Thymus (tissue), 11 donors: ENCODE measurements around the gene DENND2D. TPM values are rescaled to one million over a fixed set of nuclear protein-coding genes. Genes with fewer than 3 reads are reported as not detected.

Experiments
- DNase-seq, 9 donors: peaks; one replicate each; pipeline ENCODE4 v3.0.0-alpha.2; 2013; ENCODE audit warnings: low spot score in 9 of 9, low read depth in 6 of 9, missing footprints in 1 of 9
- H3K27ac ChIP-seq, 2 donors: one replicate each; pipeline ENCODE4 v1.5.1; 2013; ENCODE audit warnings: control low read depth in 1 of 2, low read depth in 1 of 2, low read length in 1 of 2, mild to moderate bottlenecking in 1 of 2, moderate library complexity in 1 of 2
- H3K27me3 ChIP-seq, 2 donors: one replicate each; pipeline ENCODE4 v1.5.1; 2013; ENCODE audit warnings: low read length in 1 of 2; ENCODE audit not compliant: control insufficient read depth in 2 of 2, insufficient read depth in 1 of 2
- H3K36me3 ChIP-seq, 2 donors: one replicate each; pipeline ENCODE4 v1.5.1; 2013; ENCODE audit warnings: low read length in 1 of 2, mild to moderate bottlenecking in 1 of 2, moderate library complexity in 1 of 2; ENCODE audit not compliant: control insufficient read depth in 2 of 2, insufficient read depth in 2 of 2
- H3K4me1 ChIP-seq, 2 donors: one replicate each; pipeline ENCODE4 v1.5.1; 2013; ENCODE audit warnings: low read length in 2 of 2; ENCODE audit not compliant: control insufficient read depth in 2 of 2, insufficient read depth in 2 of 2
- H3K4me3 ChIP-seq, 2 donors: one replicate each; pipeline ENCODE4 v1.5.1; 2013; ENCODE audit warnings: low read length in 2 of 2, control low read depth in 1 of 2, mild to moderate bottlenecking in 1 of 2
- H3K9me3 ChIP-seq, 2 donors: one replicate each; pipeline ENCODE4 v1.5.1; 2013; ENCODE audit warnings: low read length in 1 of 2, mild to moderate bottlenecking in 1 of 2; ENCODE audit not compliant: control insufficient read depth in 2 of 2, insufficient read depth in 1 of 2
- WGBS: extraction: QIAGEN DNeasy Blood & Tissue Kit; methylation state at CpG from one replicate; pipeline ENCODE4 v1.1.7; 2013; 5-methylcytosine and 5-hydroxymethylcytosine counted together
- polyA plus RNA-seq: library from polyadenylated mRNA; stranded (reverse); fragments of 200-250 nt; gene quantifications from one replicate; pipeline ENCODE4 v1.2.3, GENCODE V29; 2013
- total RNA-seq: library from RNA; stranded (reverse); fragments of 120-200 nt; gene quantifications from one replicate; pipeline ENCODE4 v1.2.4, GENCODE V29; 2013
- donor health status: healthy.

DENND2D gene
- total and polyA plus RNA-seq, 2 donors: 106 to 134 TPM

- Histone ChIP-seq H3K36me3 (peaks cover 63 to 91% of the 10 kb centered on the region in 2 donors), H3K4me3 (no peak overlapping the region), H3K9me3 (no peaks in the 10 kb centered on the region), H3K27ac (peak overlapping the region in 1 of 2 donors; percentile 67), H3K4me1 (peaks cover 4 to 38% of the 10 kb centered on the region in 2 donors), H3K27me3 (no peaks in the 10 kb centered on the region)
- 98% methylated on average over 5 of the region's 5 CpGs for WGBS
- no peak for DNase-seq
Observed at GRCh38 chr1:111192074-111192473, 8.4 kb downstream of the DENND2D start.

- no peak for DNase-seq
- Histone ChIP-seq H3K27me3 (no peaks in the 10 kb centered on the region), H3K36me3 (peaks cover 65 to 91% of the 10 kb centered on the region in 2 donors), H3K9me3 (no peaks in the 10 kb centered on the region), H3K4me1 (peaks cover 4 to 36% of the 10 kb centered on the region in 2 donors), H3K27ac (peak overlapping the region; percentile 10 to 21), H3K4me3 (no peak overlapping the region)
- 92% methylated on average over 3 of the region's 3 CpGs for WGBS
Observed at GRCh38 chr1:111191496-111191895, 8.9 kb downstream of the DENND2D start.

DNA sequence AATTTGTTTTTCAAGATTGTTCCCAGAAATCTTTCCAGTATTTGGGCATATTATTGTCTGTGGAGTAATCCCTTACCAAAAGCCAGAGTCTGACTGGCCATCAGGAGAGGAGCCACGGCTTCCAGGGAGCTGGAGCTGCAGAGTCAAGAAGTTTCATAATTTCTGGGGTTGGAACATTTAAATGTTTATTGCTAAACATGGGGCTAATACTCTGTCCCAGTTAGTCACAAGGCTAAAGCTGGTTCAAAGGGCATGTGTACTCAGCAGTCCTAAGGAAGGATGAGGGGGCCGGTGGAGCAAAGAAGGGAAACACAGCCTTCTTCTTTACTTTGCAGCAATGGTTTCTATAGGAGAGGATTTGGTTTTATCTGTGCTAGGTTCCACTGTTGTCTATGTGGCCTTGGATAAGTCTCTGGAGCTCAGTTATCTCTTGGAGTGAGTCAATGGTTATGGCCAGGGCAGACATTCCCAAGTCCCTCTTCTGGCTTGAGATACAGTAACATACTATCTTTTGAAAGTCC, 9.5 kb downstream of the DENND2D start:
- H3K27ac ChIP-seq: peak overlapping the region in 1 of 2 donors; percentile 52
- H3K4me1 ChIP-seq: peaks cover 4 to 36% of the 10 kb centered on the region in 2 donors
- DNase-seq: no peak
- H3K27me3 ChIP-seq: no peaks in the 10 kb centered on the region
- no peaks in the 10 kb centered on the region for H3K9me3 ChIP-seq
- no peak overlapping the region for H3K4me3 ChIP-seq
- 94% methylated on average over 2 of the region's 2 CpGs for WGBS
- peaks cover 67 to 91% of the 10 kb centered on the region in 2 donors for H3K36me3 ChIP-seq

- no peak overlapping the region for H3K27ac ChIP-seq
- H3K36me3 ChIP-seq: peaks cover 35 to 70% of the 10 kb centered on the region in 2 donors
- H3K9me3 ChIP-seq: no peaks in the 10 kb centered on the region
- no peak for DNase-seq
- H3K4me3 ChIP-seq: no peak overlapping the region
- no peaks in the 10 kb centered on the region for H3K27me3 ChIP-seq
- no peaks in the 10 kb centered on the region for H3K4me1 ChIP-seq
Observed at GRCh38 chr1:111184663-111185062, 15.8 kb downstream of the DENND2D start.

DNA sequence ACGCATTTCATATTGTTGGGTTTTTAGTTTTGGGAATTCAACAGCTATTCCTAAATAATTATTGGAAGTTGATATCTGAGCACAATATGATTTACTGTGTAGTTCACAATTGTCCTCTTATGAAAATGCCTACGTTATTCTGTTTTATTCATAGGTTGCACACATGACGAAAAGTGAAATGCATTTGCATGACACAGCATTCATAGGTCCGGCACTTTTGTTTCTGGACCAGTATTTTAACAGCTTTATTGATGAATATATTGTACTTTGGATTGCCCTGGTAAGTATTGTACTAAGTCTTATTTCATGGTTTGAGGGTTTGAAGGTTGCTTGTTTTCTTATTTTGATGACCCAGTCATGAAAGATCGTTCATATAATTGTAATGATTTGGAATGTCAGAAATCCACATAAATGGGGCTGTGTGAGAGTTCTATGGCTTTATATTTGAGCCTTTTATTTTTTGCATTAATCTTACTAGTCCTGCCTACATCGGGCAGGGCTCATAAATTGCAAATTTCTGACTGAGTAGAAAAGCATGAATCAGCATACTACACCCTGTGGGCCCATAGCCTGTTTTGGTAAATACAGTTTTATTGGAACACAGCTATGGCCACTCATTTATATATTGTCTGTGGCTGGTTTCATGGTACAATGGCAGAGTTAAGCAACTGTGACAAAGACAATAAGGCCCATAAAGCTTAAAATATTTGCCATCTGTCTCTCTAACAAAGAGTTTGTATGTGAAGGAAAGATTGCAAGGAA, 17.0 kb downstream of the DENND2D start:
- no peak overlapping the region for H3K27ac ChIP-seq
- WGBS: 98% methylated on average over 6 of the region's 6 CpGs

GRCh38 chr1:111182052-111182451, 18.4 kb downstream of the DENND2D start:
- DNase-seq: no peak
- H3K9me3 ChIP-seq: no peaks in the 10 kb centered on the region
- no peak overlapping the region for H3K27ac ChIP-seq
- H3K4me1 ChIP-seq: no peaks in the 10 kb centered on the region
- peaks cover 14 to 49% of the 10 kb centered on the region in 2 donors for H3K36me3 ChIP-seq
- H3K4me3 ChIP-seq: no peak overlapping the region
- 99% methylated on average over 2 of the region's 2 CpGs for WGBS
- no peaks in the 10 kb centered on the region for H3K27me3 ChIP-seq

More for the DNA sequence above, 17.0 kb downstream of the DENND2D start:
- Histone ChIP-seq H3K9me3 (no peaks in the 10 kb centered on the region), H3K4me1 (no peaks in the 10 kb centered on the region), H3K36me3 (peaks cover 26 to 62% of the 10 kb centered on the region in 2 donors), H3K27me3 (no peaks in the 10 kb centered on the region), H3K4me3 (no peak overlapping the region)
- no peak for DNase-seq

DNA sequence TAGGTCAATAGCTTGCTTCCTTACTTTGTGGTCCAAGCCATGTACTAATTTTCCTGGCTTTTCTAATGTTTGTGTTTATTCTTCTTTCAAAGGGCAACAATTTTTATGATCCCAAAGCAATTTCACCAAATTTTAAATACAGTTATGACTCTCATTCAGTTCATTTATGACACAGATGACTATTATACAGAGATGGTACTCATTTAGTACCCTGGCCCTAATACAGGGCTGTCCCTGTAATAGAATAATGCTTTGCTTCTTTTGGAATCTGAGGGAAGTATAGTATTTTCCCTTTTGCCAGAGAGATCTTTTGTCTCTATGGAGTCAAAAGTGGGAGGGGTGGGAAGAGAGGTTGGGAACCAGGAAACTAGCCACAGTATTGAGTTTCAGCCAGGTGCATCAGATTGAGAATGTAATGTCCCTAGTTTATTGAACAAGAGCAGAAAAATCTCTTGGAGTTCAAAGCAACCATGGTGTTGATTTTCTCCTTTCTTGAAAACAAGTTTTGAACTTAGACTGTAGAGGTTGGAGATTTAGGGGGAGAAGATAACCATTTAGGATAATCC, 20.4 kb downstream of the DENND2D start:
- H3K27ac ChIP-seq: no peak overlapping the region
- DNase-seq: no peak
- H3K4me3 ChIP-seq: no peak overlapping the region
- no peaks in the 10 kb centered on the region for H3K4me1 ChIP-seq
- peaks cover 9 to 41% of the 10 kb centered on the region in 2 donors for H3K36me3 ChIP-seq
- no peaks in the 10 kb centered on the region for H3K27me3 ChIP-seq
- H3K9me3 ChIP-seq: no peaks in the 10 kb centered on the region

- Histone ChIP-seq H3K27me3 (no peaks in the 10 kb centered on the region), H3K4me1 (no peaks in the 10 kb centered on the region), H3K4me3 (no peak overlapping the region), H3K27ac (no peak overlapping the region), H3K36me3 (peaks cover 6 to 40% of the 10 kb centered on the region in 2 donors), H3K9me3 (no peaks in the 10 kb centered on the region)
- 99% methylated on average over 1 of the region's 1 CpG for WGBS
- no peak for DNase-seq
Observed at GRCh38 chr1:111176678-111177077, 23.8 kb downstream of the DENND2D start.

GRCh38 chr1:111175349-111175748, 25.1 kb downstream of the DENND2D start:
- 98% methylated on average over 3 of the region's 3 CpGs for WGBS
- Histone ChIP-seq H3K4me3 (no peak overlapping the region), H3K4me1 (no peaks in the 10 kb centered on the region), H3K27ac (no peak overlapping the region), H3K36me3 (peaks cover 6 to 40% of the 10 kb centered on the region in 2 donors), H3K27me3 (no peaks in the 10 kb centered on the region), H3K9me3 (no peaks in the 10 kb centered on the region)
- no peak for DNase-seq
